Measurements from ENCODE around the gene MEIS1. TPM values are rescaled to one million over a fixed set of nuclear protein-coding genes. Genes with fewer than 3 reads are reported as not detected.

Gene MEIS1
- total RNA-seq (2021) = 0.31 and 0.66 TPM in 2 replicates
- long read RNA-seq = 0 reads

DNA sequence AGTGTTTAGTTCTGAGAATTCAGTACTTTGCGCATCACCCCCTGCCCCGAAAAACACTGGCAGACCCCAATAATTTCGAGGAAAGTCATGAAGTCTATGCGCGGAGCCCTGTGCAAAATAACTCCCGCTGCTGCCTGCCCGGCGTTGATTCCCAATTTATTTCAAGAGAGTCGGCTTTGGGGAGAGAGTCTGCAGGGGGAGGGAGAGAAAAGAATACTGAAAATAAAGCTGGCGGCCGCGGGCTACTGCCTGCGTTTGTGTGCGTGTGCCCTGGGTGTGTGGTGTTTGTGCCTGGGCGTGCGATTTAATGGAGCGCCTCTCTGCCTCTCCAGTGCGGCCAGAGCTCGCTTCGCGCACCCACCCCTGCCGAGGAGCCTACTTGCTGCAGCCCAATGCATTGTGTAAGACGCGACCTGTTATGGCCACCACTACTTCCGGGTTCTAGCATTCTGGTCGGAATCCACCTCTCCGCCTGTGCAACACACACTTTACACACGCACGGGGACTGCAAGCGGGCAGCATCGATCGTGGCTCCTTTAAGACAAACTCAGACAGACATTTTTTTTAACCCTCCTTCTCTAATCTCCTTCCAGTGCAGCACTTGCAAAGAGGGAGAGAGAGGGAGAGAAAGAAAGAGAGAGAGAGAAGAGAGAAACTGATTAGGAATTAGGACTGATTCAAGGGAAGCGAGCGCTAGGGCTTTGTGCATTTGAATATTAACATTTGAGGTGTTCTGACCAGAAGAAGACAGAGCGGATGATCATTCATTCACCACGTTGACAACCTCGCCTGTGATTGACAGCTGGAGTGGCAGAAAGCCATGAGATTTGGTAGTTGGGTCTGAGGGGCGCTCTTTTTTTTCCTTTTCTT, at the start of gene MEIS1:
TSS of gene MEIS1 (plus strand) at position 447 of the 870 bp plus-strand sequence. CDS start 732 bp downstream, outside the sequence.
- Mint-ChIP-seq H3K4me3 (peak within 1 kb of the TSS; percentile 73 to 94), H3K27ac (no peak within 1 kb of the TSS; a peak in 1 of 7 replicates), H3K36me3 (ENCODE audit: insufficient read depth in 1 of 3, low read depth in 3 of 3) (no peaks in the 10 kb centered on the region; a peak in 1 of 7 replicates), H3K27me3 (ENCODE audit: low read depth) (peaks cover 99% of the 10 kb centered on the region), H3K9me3 (peaks cover 0 to 2% of the 10 kb centered on the region in 2 experiments; a peak in 2 of 5 replicates), H3K4me1 (peaks cover 38 to 70% of the 10 kb centered on the region in 2 experiments)
- no peak within 1 kb of the TSS for H3K23ac ChIP-seq (ENCODE audit: insufficient read length, low read depth, low read length)
- no peak within 1 kb of the TSS for H3K27ac ChIP-seq (ENCODE audit: insufficient read length, low read depth, low read length)
- H3K18ac ChIP-seq (ENCODE audit: insufficient read length, low read depth, low read length) = no peak within 1 kb of the TSS
- no peak within 1 kb of the TSS for H4K5ac ChIP-seq (ENCODE audit: insufficient read length, low read depth, low read length)
- H2AFZ ChIP-seq (ENCODE audit: low read length) = peak within 1 kb of the TSS; percentile 59
- peak within 1 kb of the TSS; percentile 11; the same call in 1 of the 2 replicates for H3K14ac ChIP-seq (ENCODE audit: insufficient read depth, low read length)
- H2BK12ac ChIP-seq (ENCODE audit: insufficient read length, low read depth, low read length) = no peak within 1 kb of the TSS
- no peaks in the 10 kb centered on the region for H3K79me2 ChIP-seq (ENCODE audit: insufficient read depth, low read length)
- H2BK120ac ChIP-seq (ENCODE audit: low read depth, low read length, poor library complexity, severe bottlenecking) = no peak within 1 kb of the TSS
- no peak within 1 kb of the TSS for H2BK20ac ChIP-seq (ENCODE audit: low read depth, low read length, poor library complexity, severe bottlenecking)
- TF ChIP-seq, protein P1, sequence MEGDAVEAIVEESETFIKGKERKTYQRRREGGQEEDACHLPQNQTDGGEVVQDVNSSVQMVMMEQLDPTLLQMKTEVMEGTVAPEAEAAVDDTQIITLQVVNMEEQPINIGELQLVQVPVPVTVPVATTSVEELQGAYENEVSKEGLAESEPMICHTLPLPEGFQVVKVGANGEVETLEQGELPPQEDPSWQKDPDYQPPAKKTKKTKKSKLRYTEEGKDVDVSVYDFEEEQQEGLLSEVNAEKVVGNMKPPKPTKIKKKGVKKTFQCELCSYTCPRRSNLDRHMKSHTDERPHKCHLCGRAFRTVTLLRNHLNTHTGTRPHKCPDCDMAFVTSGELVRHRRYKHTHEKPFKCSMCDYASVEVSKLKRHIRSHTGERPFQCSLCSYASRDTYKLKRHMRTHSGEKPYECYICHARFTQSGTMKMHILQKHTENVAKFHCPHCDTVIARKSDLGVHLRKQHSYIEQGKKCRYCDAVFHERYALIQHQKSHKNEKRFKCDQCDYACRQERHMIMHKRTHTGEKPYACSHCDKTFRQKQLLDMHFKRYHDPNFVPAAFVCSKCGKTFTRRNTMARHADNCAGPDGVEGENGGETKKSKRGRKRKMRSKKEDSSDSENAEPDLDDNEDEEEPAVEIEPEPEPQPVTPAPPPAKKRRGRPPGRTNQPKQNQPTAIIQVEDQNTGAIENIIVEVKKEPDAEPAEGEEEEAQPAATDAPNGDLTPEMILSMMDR (conservative IDR thresholded peaks at IDR 0.05) = no peak
- H2AK5ac ChIP-seq (ENCODE audit: insufficient read length, low read length) = no peak within 1 kb of the TSS
- no peak within 1 kb of the TSS for H4K91ac ChIP-seq (ENCODE audit: insufficient read length, low read depth, low read length)
- peaks cover 36% of the 10 kb centered on the region for H3K23me2 ChIP-seq (ENCODE audit: insufficient read length, low read depth, low read length, poor library complexity, severe bottlenecking)
- H3K4me1 ChIP-seq (ENCODE audit: insufficient read depth, low read length) = no peaks in the 10 kb centered on the region
- H3K9me3 ChIP-seq (ENCODE audit: control insufficient read depth, low read depth, low read length) = no peaks in the 10 kb centered on the region
- H3K56ac ChIP-seq (ENCODE audit: insufficient read length, low read depth, low read length) = no peak within 1 kb of the TSS
- H3K27me3 ChIP-seq (ENCODE audit: insufficient read depth, low read length) = peaks cover 83% of the 10 kb centered on the region
- peak within 1 kb of the TSS; percentile 80 for H3K4me2 ChIP-seq (ENCODE audit: insufficient read depth, insufficient read length, low read length)
- no peak within 1 kb of the TSS for H2BK5ac ChIP-seq (ENCODE audit: insufficient read length, low read length)
- no peak within 1 kb of the TSS for H3T11ph ChIP-seq (ENCODE audit: low read length)
- no peak within 1 kb of the TSS for H4K8ac ChIP-seq (replicated peaks; ENCODE audit: insufficient read length, low read depth, low read length)
- WGBS (ENCODE audit: extremely low coverage, insufficient read length, low lambda C conversion rate) = no CpG with 5 or more reads among the region's 38 CpGs
- H3K79me1 ChIP-seq (ENCODE audit: insufficient read depth, low read depth, low read length, poor library complexity, severe bottlenecking) = no peaks in the 10 kb centered on the region
- peak within 1 kb of the TSS; percentile 13 for H3K9ac ChIP-seq (ENCODE audit: extremely low read depth, insufficient read length, low read length)
- no peaks in the 10 kb centered on the region for H4K20me1 ChIP-seq (ENCODE audit: control insufficient read depth, insufficient read depth, insufficient read length)
- no peak within 1 kb of the TSS for H3K4ac ChIP-seq (ENCODE audit: low read depth, low read length)
- no peak within 1 kb of the TSS for H2BK15ac ChIP-seq (ENCODE audit: low read depth, low read length)
- peak; percentile 90 for DNase-seq

Measured in H9 (cell line).